ENCODE results near the gene CDX1. TPM values are rescaled to one million over a fixed set of nuclear protein-coding genes. Genes with fewer than 3 reads are reported as not detected.

CDX1 gene
- not detected for total RNA-seq
- not detected for polyA plus RNA-seq

- Histone ChIP-seq H3K9me3 (ENCODE audit: control insufficient read depth in 1 of 2, low read length in 2 of 2) (no peaks in the 10 kb centered on the region), H3K27ac (ENCODE audit: low read depth, low read length) (no peak within 1 kb of the TSS), H3K4me3 (ENCODE audit: low read length in 2 of 2) (no peak within 1 kb of the TSS), H3K27me3 (ENCODE audit: insufficient read depth, low read length) (no peaks in the 10 kb centered on the region), H3K36me3 (ENCODE audit: insufficient read depth, low read length) (no peaks in the 10 kb centered on the region), H3K4me1 (ENCODE audit: insufficient read depth, low read length) (no peaks in the 10 kb centered on the region)
- Mint-ChIP-seq H3K9me3 (no peaks in the 10 kb centered on the region), H3K27ac (no peak within 1 kb of the TSS), H3K27me3 (peaks cover 26 to 32% of the 10 kb centered on the region in 2 donors), H3K4me3 (no peak within 1 kb of the TSS), H3K4me1 (no peaks in the 10 kb centered on the region), H3K36me3 (no peaks in the 10 kb centered on the region)
- ChIA-PET POLR2A (ENCODE audit: partially characterized antibody) (no interaction called here), CTCF (ENCODE audit: partially characterized antibody) (no interaction called here)
- DNase-seq = no peak
- intact Hi-C loops (cut with micrococcal nuclease) = no loop called here
Measured at GRCh38 chr5:150166650-150167511, at the start of gene CDX1. Gene CDX1 (plus strand): TSS chr5:150166778. CDS start chr5:150166877, 99 bp downstream.

DNA sequence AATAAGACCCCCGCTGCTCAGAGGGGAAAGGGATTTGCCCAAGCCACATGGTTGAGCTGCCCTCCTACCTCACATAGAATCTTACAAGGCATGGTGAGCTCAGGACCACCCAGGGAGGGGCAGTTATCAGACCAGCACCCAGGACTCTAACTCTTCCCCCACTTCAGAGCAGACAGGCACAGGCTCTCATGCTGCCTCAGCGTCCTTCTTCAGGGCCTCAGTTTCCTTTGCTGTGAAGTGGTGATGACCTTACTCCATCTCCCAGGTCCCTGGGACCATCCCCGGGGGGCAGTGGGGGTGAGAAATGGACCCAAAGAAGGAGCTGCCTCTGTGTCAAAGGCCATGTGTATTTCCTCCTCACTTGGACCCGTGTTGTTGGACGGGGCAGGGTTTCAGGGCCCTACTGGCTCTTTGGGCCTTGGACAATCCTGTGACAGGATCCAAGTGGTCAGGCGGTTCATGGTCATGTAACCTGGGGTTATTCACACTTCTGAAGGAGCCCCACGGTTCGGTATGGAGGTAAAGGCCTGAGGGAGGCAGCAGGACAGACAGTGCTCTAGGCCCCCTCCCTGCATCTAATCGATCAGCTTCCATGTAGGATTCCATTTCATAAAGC is 48.5 kb upstream of the CDX1 start:
- CTCF ChIA-PET (ENCODE audit: partially characterized antibody) = interaction anchor here (1.2 kb wide), 1 partner anchor 13 kb away, joined by 4 read pairs; no protein-coding TSS in a partner anchor
- no peak overlapping the region for H3K27ac ChIP-seq (ENCODE audit: low read depth, low read length)
- Mint-ChIP-seq H3K9me3 (no peaks in the 10 kb centered on the region), H3K27ac (no peak overlapping the region), H3K27me3 (no peaks in the 10 kb centered on the region), H3K4me3 (no peak overlapping the region), H3K36me3 (no peaks in the 10 kb centered on the region), H3K4me1 (no peaks in the 10 kb centered on the region)
- H3K27me3 ChIP-seq (ENCODE audit: insufficient read depth, low read length) = no peaks in the 10 kb centered on the region
- H3K9me3 ChIP-seq (ENCODE audit: control insufficient read depth in 1 of 2, low read length in 2 of 2) = no peaks in the 10 kb centered on the region
- intact Hi-C loops (cut with micrococcal nuclease) = no loop called here
- no peak for DNase-seq
- H3K4me3 ChIP-seq (ENCODE audit: low read length in 2 of 2) = no peak overlapping the region
- POLR2A ChIA-PET (ENCODE audit: partially characterized antibody) = no interaction called here
- no peaks in the 10 kb centered on the region for H3K4me1 ChIP-seq (ENCODE audit: insufficient read depth, low read length)
- no peaks in the 10 kb centered on the region for H3K36me3 ChIP-seq (ENCODE audit: insufficient read depth, low read length)

GRCh38 chr5:150118561-150119229 is 47.9 kb upstream of the CDX1 start:
- H3K4me1 ChIP-seq (ENCODE audit: insufficient read depth, low read length) = no peaks in the 10 kb centered on the region
- H3K4me3 Mint-ChIP-seq = no peak overlapping the region
- no peaks in the 10 kb centered on the region for H3K4me1 Mint-ChIP-seq
- intact Hi-C loops (cut with micrococcal nuclease) = no loop called here
- no peak overlapping the region for H3K27ac Mint-ChIP-seq
- DNase-seq = no peak
- no peaks in the 10 kb centered on the region for H3K27me3 Mint-ChIP-seq
- no peak overlapping the region for H3K4me3 ChIP-seq (ENCODE audit: low read length in 2 of 2)
- H3K9me3 Mint-ChIP-seq = no peaks in the 10 kb centered on the region
- no peaks in the 10 kb centered on the region for H3K36me3 Mint-ChIP-seq
- H3K36me3 ChIP-seq (ENCODE audit: insufficient read depth, low read length) = no peaks in the 10 kb centered on the region
- no peaks in the 10 kb centered on the region for H3K9me3 ChIP-seq (ENCODE audit: control insufficient read depth in 1 of 2, low read length in 2 of 2)
- no peaks in the 10 kb centered on the region for H3K27me3 ChIP-seq (ENCODE audit: insufficient read depth, low read length)
- H3K27ac ChIP-seq (ENCODE audit: low read depth, low read length) = no peak overlapping the region
- POLR2A ChIA-PET (ENCODE audit: partially characterized antibody) = no interaction called here
- CTCF ChIA-PET (ENCODE audit: partially characterized antibody) = interaction anchor here (0.9 to 1.2 kb wide), 2 partner anchors 9 to 12 kb away, joined by 3 to 4 read pairs; no protein-coding TSS in a partner anchor

GRCh38 chr5:150119421-150120061 is 47.0 kb upstream of the CDX1 start:
- no peak for DNase-seq
- no peaks in the 10 kb centered on the region for H3K27me3 Mint-ChIP-seq

GRCh38 chr5:150120062-150120441 is 46.5 kb upstream of the CDX1 start:
- Histone ChIP-seq H3K4me3 (ENCODE audit: low read length in 2 of 2) (no peak overlapping the region), H3K4me1 (ENCODE audit: insufficient read depth, low read length) (no peaks in the 10 kb centered on the region), H3K9me3 (ENCODE audit: control insufficient read depth in 1 of 2, low read length in 2 of 2) (no peaks in the 10 kb centered on the region), H3K36me3 (ENCODE audit: insufficient read depth, low read length) (no peaks in the 10 kb centered on the region), H3K27me3 (ENCODE audit: insufficient read depth, low read length) (no peaks in the 10 kb centered on the region), H3K27ac (ENCODE audit: low read depth, low read length) (no peak overlapping the region)
- no peak overlapping the region for H3K27ac Mint-ChIP-seq
- no peaks in the 10 kb centered on the region for H3K9me3 Mint-ChIP-seq
- no peaks in the 10 kb centered on the region for H3K27me3 Mint-ChIP-seq
- ChIA-PET CTCF (ENCODE audit: partially characterized antibody) (no interaction called here), POLR2A (ENCODE audit: partially characterized antibody) (no interaction called here)
- intact Hi-C loops (cut with micrococcal nuclease) = no loop called here
- H3K36me3 Mint-ChIP-seq = no peaks in the 10 kb centered on the region
- no peak overlapping the region for H3K4me3 Mint-ChIP-seq
- no peaks in the 10 kb centered on the region for H3K4me1 Mint-ChIP-seq
- no peak for DNase-seq

More at GRCh38 chr5:150119421-150120061, 47.0 kb upstream of the CDX1 start:
- H3K4me3 Mint-ChIP-seq = no peak overlapping the region
- ChIA-PET POLR2A (ENCODE audit: partially characterized antibody) (no interaction called here), CTCF (ENCODE audit: partially characterized antibody) (interaction anchor here (0.9 kb wide), 1 partner anchor 8 kb away, joined by 3 read pairs; no protein-coding TSS in a partner anchor)
- no peaks in the 10 kb centered on the region for H3K36me3 Mint-ChIP-seq
- intact Hi-C loops (cut with micrococcal nuclease) = no loop called here
- no peaks in the 10 kb centered on the region for H3K4me1 Mint-ChIP-seq
- no peak overlapping the region for H3K27ac Mint-ChIP-seq
- no peaks in the 10 kb centered on the region for H3K27me3 ChIP-seq (ENCODE audit: insufficient read depth, low read length)
- H3K36me3 ChIP-seq (ENCODE audit: insufficient read depth, low read length) = no peaks in the 10 kb centered on the region
- H3K4me1 ChIP-seq (ENCODE audit: insufficient read depth, low read length) = no peaks in the 10 kb centered on the region
- H3K9me3 Mint-ChIP-seq = no peaks in the 10 kb centered on the region
- no peak overlapping the region for H3K27ac ChIP-seq (ENCODE audit: low read depth, low read length)
- H3K4me3 ChIP-seq (ENCODE audit: low read length in 2 of 2) = no peak overlapping the region
- H3K9me3 ChIP-seq (ENCODE audit: control insufficient read depth in 1 of 2, low read length in 2 of 2) = no peaks in the 10 kb centered on the region

DNA sequence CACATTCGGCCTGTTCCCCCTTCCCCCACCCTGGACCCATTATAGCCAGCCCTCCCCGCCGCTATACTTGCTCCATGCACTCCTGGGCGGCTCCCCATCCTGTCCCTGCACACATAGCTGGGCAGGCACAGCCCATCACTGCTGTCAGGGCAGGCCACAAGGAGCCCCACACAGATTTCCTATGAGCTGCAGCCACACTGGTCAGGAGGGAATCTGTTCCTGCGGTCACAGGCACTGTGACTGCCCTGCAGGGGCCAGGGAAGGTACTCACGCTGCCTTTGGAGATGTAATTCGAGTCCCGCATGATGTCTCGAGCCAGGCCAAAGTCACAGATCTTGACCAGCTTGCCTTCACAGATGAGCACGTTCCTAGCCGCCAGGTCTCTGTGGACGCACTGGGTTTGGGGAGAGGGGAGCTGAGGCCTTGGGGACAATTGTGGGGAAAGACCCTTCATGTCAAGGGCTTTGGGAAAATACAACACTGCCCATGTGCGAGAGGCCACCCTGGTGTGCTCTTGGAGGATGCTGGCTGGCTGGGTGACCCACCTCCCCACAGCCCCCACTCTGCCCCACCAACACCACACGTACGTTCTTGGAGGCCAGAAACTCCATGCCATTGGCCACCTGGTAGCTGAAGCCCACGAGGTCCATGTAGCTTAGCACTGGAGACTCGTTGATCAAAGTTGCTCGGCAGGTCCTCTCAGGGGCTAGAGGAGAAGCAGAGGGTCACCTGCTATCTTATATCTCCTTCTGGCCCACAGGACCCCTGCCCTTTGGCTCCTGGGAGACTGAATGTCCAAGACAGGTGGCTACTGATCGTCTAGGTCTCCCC is 45.7 kb upstream of the CDX1 start:
- ChIA-PET CTCF (ENCODE audit: partially characterized antibody) (no interaction called here), POLR2A (ENCODE audit: partially characterized antibody) (no interaction called here)
- Mint-ChIP-seq H3K27me3 (no peaks in the 10 kb centered on the region), H3K9me3 (no peaks in the 10 kb centered on the region), H3K27ac (no peak overlapping the region), H3K36me3 (no peaks in the 10 kb centered on the region), H3K4me1 (no peaks in the 10 kb centered on the region), H3K4me3 (no peak overlapping the region)
- Histone ChIP-seq H3K4me1 (ENCODE audit: insufficient read depth, low read length) (no peaks in the 10 kb centered on the region), H3K27ac (ENCODE audit: low read depth, low read length) (no peak overlapping the region), H3K9me3 (ENCODE audit: control insufficient read depth in 1 of 2, low read length in 2 of 2) (no peaks in the 10 kb centered on the region), H3K4me3 (ENCODE audit: low read length in 2 of 2) (no peak overlapping the region), H3K36me3 (ENCODE audit: insufficient read depth, low read length) (no peaks in the 10 kb centered on the region), H3K27me3 (ENCODE audit: insufficient read depth, low read length) (no peaks in the 10 kb centered on the region)
- DNase-seq = no peak
- intact Hi-C loops (cut with micrococcal nuclease) = no loop called here
